Lung (tissue), 12 donors: ENCODE results near the gene STX10. TPM values are rescaled to one million over a fixed set of nuclear protein-coding genes. Genes with fewer than 3 reads are reported as not detected.
"Not testable (repeated sequence)": the region's sequence is repeated elsewhere in the genome, so short reads cannot be mapped to it uniquely, and the experiment has no call there.

ENCODE experiments used
- ATAC-seq: fragments of 200-7000 bp; cut with Tn5 transposase; one replicate; pipeline ENCODE4 v1.9.1; 2020; ENCODE audit warnings: moderate number of reproducible peaks; ENCODE audit not compliant: insufficient read depth, low FRiP score
- DNase-seq, 3 donors: peaks; one replicate each; pipeline ENCODE4 v3.0.0-alpha.2; 2013 to 2017
- H3K27ac ChIP-seq, 2 donors: one replicate each; pipeline ENCODE4 v1.5.1; 2013; ENCODE audit warnings: mild to moderate bottlenecking in 2 of 2, moderate library complexity in 2 of 2, control low read depth in 1 of 2, inconsistent platforms in 1 of 2, low read depth in 1 of 2, low read length in 1 of 2
- H3K27me3 ChIP-seq, 3 donors: one replicate each; pipeline ENCODE4 v1.5.1; 2013; ENCODE audit warnings: low read length in 2 of 3; ENCODE audit not compliant: control insufficient read depth in 3 of 3, insufficient read depth in 3 of 3
- H3K36me3 ChIP-seq, 4 donors: one replicate each; pipeline ENCODE4 v1.5.1; 2013; ENCODE audit warnings: low read length in 4 of 4, mild to moderate bottlenecking in 1 of 4, moderate library complexity in 1 of 4; ENCODE audit not compliant: control insufficient read depth in 4 of 4, insufficient read depth in 4 of 4
- H3K4me1 ChIP-seq, 5 donors: one replicate each; pipeline ENCODE4 v1.5.1; 2013; ENCODE audit warnings: low read length in 5 of 5, mild to moderate bottlenecking in 2 of 5, moderate library complexity in 1 of 5; ENCODE audit not compliant: control insufficient read depth in 5 of 5, insufficient read depth in 5 of 5
- H3K4me3 ChIP-seq: one replicate; pipeline ENCODE4 v1.5.1; 2013; ENCODE audit warnings: mild to moderate bottlenecking, control low read depth, moderate library complexity
- H3K9ac ChIP-seq, 2 donors: one replicate each; pipeline ENCODE4 v1.5.1; 2013; ENCODE audit warnings: low read length in 2 of 2, control low read depth in 1 of 2; ENCODE audit not compliant: insufficient read depth in 1 of 2
- H3K9me3 ChIP-seq, 4 donors: one replicate each; pipeline ENCODE4 v1.5.1; 2013; ENCODE audit warnings: low read length in 3 of 4, mild to moderate bottlenecking in 1 of 4, moderate library complexity in 1 of 4; ENCODE audit not compliant: control insufficient read depth in 4 of 4, insufficient read depth in 3 of 4
- CTCF ChIP-seq: IDR thresholded peaks from 2 replicates; pipeline ENCODE4 v1.5.1; 2012; ENCODE audit warnings: mild to moderate bottlenecking; ENCODE audit errors: control extremely low read depth, extremely low read depth
- WGBS, 2 donors: extraction: QIAGEN DNeasy Blood & Tissue Kit; methylation state at CpG; one replicate each; pipeline ENCODE4 v1.1.7; 2013; 5-methylcytosine and 5-hydroxymethylcytosine counted together
- polyA plus RNA-seq, 2 donors: library from polyadenylated mRNA; stranded (reverse); fragments of 200-250 nt; gene quantifications; one replicate each; pipeline ENCODE4 v1.2.1, GENCODE V29; 2013
- total RNA-seq, 2 donors: library from RNA; depleted of rRNA in 1 of 2; stranded (reverse); fragments of >200 nt in 1 of 2; gene quantifications; one replicate each; pipeline ENCODE4 v1.2.1, GENCODE V29; 2014 to 2021
- donor health status: control.
- donor health status: control.
- donor health status: Bipolar disorder and iron deficiency.
- donor health status: healthy.
- donor health status: DM: yes; HTN: yes; CAD: no.

STX10 gene
- total and polyA plus RNA-seq, 4 donors: 45.8 to 136 (median 111) TPM

- 70 to 88% methylated on average over 5 of the region's 5 CpGs for WGBS, 2 donors
- Histone ChIP-seq H3K4me3 (no peak overlapping the region), H3K9me3 (no peaks in the 10 kb centered on the region), H3K9ac (no peak overlapping the region), H3K36me3 (no peaks in the 10 kb centered on the region), H3K27me3 (no peaks in the 10 kb centered on the region), H3K27ac (peak overlapping the region; percentile 37 to 46), H3K4me1 (peaks cover 3 to 33% (median 18%) of the 10 kb centered on the region in 5 donors)
- TF ChIP-seq CTCF: no peak
- ATAC-seq (no peak), DNase-seq (no peak)
Measured at GRCh38 chr19:13169769-13170168, 19.6 kb upstream of the STX10 start.

GRCh38 chr19:13166151-13166550 is 16.0 kb upstream of the STX10 start:
- DNase-seq, ATAC-seq, H3K36me3 ChIP-seq, H3K4me3 ChIP-seq, H3K9ac ChIP-seq, H3K27me3 ChIP-seq, H3K9me3 ChIP-seq: not testable (repeated sequence)
- Histone ChIP-seq H3K4me1 (peaks cover 5 to 50% (median 15%) of the 10 kb centered on the region in 5 donors), H3K27ac (peak overlapping the region; percentile 26 to 71)
- 95 to 98% methylated on average over 3 of the region's 3 CpGs for whole genome bisulfite sequencing, 2 donors

GRCh38 chr19:13165162-13165997 is 15.2 kb upstream of the STX10 start:
- no peak for TF ChIP-seq CTCF
- H3K27ac ChIP-seq: peak overlapping the region; percentile 79 to 94
- no peaks in the 10 kb centered on the region for H3K9me3 ChIP-seq
- no peaks in the 10 kb centered on the region for H3K27me3 ChIP-seq
- WGBS, 2 donors: 75 to 77% methylated on average over 19 of the region's 19 CpGs
- peak overlapping the region in 1 of 2 donors; percentile 53 for H3K9ac ChIP-seq
- ATAC-seq: no peak
- H3K4me1 ChIP-seq: peaks cover 5 to 50% (median 15%) of the 10 kb centered on the region in 5 donors
- peak; percentile 46 to 77 (median 62) for DNase-seq
- H3K4me3 ChIP-seq: no peak overlapping the region
- no peaks in the 10 kb centered on the region for H3K36me3 ChIP-seq

- H3K27me3 ChIP-seq: no peaks in the 10 kb centered on the region
- peak; percentile 99 to 100 (median 100) for DNase-seq
- peak; percentile 8 for ATAC-seq
- H3K4me1 ChIP-seq: peaks cover 5 to 50% (median 15%) of the 10 kb centered on the region in 5 donors
- H3K9ac ChIP-seq: peak overlapping the region; percentile 16 to 53
- no peak overlapping the region for H3K4me3 ChIP-seq
- WGBS, 2 donors: 6 to 15% methylated on average over 19 of the region's 19 CpGs
- no peaks in the 10 kb centered on the region for H3K36me3 ChIP-seq
- TF ChIP-seq CTCF: no peak
- no peaks in the 10 kb centered on the region for H3K9me3 ChIP-seq
- peak overlapping the region; percentile 79 to 94 for H3K27ac ChIP-seq
Measured at GRCh38 chr19:13164343-13165161, 14.4 kb upstream of the STX10 start.
